NCI-H128 (cell line): Measurements from ENCODE around the gene ZNF219.
A peak's percentile ranks its signal among the peaks of the same experiment; 100 is the strongest.

Experiments used
- DNase-seq: peaks from one replicate; lab custom pipeline; 2025; ENCODE audit not compliant: unreplicated experiment; lab: John Stamatoyannopoulos, UW

Gene ZNF219

DNA sequence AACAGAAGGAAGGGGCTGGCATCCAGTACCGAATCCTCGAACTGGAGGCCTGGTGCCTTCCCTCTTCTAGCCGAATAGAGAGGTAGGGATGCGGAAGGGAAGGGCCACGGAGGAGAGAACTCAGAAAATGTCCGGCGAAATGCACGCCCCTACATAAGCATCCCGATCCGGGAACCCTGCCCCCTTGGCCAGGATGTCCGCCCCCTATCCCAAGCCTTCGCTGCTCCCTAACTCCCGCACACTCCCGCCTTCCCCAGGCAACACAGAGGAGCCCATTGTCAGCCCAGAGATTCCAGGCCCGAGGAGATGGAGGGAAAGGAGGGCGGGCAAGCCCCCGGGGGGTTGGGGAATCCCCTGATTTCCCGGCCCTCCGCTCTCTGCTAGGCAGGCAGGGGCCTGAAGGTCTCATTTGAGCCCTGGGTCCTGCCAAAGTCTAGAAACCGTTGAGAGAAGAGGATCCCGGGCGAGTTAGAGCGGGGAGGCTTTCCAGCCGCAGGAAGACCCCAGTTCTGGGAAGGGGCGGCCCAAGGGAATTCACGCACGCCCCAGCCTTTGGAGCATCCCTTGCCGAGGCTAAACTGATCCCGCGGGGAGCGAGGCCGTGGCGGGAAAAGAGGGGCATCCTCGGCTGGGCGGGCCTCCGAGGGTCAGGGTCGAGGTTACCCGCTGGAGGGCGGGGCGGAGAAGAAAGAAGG, 28.9 kb downstream of the ZNF219 start:
- no peak for DNase-seq

DNA sequence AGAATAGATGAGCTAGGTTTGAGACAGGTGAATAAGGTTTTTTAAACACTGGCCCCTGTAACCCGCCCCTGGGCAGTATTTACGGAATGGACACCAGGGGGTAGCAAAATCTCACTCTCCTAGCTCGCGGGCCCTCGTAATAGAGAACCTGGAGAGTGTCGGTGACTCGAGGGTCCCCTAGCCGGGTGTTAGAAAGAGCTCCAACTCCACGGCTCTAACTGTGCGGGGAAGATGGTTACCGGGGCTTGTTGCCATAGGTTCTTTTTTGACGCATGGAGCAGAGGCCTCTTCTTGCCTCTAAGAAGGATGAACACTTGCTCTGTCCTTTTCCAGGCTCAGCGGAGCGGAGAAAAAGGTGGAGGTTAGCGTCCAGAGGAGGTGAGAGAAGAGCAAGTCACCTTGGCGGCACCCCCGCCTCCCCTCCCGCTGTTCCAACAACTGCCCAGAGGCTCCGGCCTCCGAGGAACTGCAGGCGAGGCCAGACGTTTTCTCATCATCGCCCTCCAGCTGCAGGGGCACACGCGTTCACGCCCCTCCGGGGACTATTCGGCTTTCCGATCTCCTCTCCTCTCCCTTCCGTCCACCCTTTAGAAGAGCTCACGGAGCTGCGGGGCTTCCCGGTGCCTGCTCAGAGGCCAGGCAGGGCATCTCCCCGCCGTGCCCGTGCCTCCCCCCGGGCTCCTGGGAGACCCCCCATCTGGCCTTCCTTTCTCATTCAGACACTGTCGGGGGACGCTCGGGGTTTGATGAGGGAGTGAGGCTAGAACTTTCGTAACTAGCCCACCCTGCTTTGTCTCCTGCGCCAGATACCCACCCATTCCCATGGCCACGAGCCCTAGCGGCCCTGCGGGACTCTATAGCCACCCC, 29.7 kb downstream of the ZNF219 start:
- peak; percentile 62 for DNase-seq

DNA sequence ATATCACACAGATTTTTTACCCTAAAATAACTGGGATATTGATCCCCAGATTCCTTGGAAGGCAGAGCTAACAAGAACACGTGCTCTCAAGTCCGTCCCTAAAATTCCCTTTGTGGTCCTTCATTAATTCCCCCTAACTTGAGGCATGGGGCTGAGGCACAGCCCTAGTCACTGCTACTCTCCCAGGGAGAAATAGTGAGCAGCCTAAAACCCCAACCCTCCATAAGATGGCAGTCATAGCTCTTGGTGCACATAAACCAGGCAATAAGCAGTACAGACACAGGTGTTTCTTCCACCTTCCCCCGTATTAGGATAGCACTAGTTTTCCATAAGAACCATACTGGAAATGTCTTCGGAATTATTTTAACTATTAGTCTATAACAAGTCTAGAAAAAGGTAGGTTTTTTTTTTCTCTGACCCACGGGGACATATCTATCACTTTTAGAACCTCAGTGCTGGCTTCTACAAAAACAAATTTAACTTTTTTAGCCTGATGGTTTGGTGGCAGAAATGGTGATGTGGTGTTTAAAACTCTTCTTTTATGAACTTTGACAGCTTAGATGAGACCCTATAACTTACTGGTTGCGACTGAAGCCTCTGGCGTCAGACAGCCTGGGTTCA, 31.5 kb downstream of the ZNF219 start:
- no peak for DNase-seq

DNA sequence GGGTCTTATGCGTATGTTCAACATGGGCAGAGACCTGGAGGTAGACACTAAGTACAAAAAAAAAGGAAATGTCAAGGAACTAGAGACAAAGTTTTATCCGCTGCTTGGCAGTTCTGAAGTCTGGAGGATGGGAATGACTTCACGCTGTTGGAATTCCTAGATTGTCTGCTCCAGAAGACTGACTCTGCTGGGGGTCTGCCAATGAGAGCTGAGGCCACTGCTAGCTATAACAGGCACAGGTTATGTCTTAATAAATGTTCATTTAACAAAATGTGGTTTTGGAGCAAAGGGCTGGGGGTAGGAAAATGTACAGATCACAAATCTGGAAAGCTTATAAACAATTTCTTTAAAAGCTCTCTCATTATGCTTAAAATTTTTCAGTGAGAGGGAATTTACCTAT, 35.0 kb downstream of the ZNF219 start:
- no peak for DNase-seq

DNA sequence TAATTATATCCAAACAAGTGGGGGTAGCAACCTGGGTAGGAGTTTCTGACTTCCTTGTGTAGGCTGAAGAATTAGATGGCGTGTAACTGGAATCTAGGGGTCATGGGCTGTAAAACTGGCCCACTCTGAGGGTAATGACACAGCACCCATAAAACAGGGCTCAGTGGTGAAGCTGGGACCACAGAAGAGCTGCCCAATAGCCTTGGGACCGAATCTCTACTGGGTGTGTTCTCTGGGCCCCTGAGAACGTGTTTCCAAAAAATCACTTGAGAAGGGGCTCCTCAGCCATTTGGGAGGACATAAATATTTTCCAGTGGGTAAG, 37.1 kb downstream of the ZNF219 start:
- DNase-seq = no peak

DNA sequence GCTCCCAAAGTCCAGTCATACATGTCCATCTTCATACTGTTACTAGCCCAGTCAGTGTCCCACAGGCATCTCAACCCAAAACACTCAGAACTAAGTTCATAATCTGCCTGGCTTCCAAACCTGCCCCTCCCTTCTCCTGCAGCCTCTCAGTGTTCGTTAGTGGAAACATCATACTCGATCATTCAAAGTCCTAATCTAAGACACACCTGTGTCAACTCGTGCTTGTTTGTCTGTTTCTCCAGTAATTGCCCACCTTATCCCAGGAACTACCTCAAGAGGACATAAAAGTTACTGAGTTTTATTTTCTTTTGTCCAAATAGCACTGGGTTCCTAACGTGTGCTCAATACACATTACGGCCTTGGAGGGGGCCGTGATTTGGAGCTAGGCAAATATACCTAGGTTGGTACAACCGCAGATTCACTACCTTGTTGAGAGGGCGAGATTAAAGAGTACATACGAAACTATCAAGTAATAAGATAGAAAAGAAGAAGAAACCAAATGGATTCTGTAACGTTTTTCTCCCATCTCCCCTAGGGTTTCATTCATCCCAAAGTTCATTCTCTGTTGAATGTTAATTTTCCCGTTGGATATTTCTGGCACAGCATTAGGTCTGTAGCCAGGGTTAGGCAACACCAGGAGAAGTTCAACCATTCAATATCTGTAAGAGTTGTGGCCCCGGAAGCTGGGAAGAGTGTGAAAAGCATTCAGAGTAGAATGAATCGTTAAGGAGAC, 37.7 kb downstream of the ZNF219 start:
- DNase-seq = no peak

DNA sequence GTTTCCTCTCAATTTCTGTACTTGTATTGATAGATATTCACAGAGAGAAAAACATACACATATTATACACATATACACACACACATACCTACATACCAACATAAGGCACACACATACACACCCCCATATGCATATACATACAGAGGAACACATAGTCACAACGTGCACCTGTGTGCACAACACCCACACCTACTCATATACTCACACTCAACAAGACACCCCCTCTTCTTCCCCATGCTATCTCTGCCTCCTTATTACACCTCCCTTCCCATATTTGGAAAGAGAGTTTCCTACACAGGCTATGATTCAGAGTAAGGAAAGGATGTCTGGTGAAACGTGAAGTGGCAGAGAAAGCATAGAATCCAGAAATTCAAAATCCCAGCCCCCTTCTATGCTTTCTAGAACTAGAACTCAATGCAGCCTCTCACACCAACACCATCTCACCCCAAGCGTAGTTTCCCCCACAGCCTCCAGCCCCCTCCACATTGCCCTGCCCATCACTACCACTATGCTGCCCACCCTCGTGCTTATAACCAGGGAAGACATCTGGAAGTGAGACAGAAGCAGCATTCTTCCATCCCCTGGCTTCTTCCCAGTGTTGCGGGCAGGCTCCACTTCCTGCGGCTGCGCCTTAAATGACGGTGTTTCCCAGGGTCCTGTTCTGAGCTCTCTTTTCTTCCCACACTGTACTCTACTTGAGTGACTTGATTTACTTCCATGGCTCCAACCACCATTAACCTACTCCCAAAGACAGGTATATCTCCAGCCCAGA, 38.4 kb downstream of the ZNF219 start:
- no peak for DNase-seq

DNA sequence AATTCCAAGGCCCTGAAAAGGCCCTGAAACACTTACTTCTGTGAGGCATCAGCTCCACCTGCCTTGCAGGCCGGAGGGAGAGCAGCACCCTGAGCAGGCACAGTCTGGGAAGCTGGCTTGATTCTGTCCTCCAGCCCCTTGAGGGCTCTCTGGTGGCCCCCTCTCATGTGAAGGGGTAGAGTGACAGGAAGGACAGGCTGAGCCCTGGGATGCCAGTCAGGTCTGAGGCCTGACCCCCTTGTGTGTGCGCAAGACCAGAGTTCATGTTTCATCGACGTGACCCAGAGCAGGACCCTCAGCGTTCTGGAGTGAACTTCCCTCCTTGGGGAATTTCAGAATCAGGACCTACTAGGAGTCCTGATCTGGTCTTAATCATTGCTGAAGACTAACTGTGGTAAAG, 39.6 kb downstream of the ZNF219 start:
- DNase-seq = no peak

DNA sequence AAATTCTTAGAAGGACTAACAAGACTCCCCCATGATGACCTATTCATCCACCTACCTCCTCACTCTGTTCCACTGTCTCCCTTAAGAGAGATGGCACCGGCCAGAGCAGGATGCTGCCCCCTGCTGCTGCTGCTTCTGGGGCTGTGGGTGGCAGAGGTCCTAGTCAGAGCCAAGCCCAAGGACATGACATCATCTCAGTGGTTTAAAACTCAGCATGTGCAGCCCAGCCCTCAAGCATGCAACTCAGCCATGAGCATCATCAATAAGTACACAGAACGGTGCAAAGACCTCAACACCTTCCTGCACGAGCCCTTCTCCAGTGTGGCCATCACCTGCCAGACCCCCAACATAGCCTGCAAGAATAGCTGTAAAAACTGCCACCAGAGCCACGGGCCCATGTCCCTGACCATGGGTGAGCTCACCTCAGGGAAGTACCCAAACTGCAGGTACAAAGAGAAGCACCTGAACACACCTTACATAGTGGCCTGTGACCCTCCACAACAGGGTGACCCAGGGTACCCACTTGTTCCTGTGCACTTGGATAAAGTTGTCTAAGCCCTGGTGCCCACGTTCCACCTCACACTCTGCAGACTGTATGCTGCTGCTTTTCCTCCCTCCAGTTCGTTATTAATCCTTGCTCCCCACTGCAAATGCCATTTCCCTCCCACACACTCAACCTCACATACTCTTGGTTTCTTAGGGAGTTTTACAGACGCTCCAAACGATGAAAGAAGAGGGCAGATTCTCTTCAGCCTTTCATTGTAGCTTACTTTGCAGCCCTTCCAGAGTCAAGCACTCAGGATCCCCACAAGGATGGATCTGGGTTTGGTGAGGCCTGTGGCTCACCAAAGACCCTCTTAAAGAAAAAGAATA, 40.4 kb downstream of the ZNF219 start, which contains the start of gene RNASE8:
TSS of gene RNASE8 (plus strand) at position 20 of the 873 bp plus-strand sequence. CDS start at position 91, 71 bp downstream.
- no peak for DNase-seq

DNA sequence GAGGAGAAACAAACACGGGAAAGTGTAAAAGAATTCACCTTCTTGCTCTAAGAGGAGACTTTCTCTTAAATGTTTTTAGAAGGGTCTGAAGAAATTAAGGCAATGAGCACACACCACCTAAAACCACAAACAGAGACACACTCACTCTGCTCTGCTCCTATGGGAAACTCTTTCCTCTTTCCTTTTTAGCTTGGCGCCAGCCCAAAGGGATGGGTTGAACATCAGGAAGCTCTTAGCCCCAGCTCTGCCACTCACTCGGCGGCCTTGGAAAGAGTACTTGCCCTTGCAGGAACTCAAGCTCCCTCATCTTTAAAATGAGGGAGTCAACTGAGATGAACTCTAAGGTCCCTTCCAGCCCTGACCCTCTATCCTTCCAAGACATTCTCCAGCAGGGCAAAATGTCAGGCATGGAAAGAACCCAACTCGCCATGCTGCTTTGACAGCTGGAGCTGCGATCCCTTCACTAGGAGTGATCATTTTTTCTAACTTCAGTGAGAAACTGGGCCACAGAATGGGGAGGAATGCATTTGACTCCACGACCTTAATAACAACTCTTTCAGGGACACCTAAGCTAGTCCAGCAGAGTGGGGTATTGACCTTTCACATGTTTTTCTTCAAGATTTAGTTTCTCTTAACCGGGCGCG, 41.8 kb downstream of the ZNF219 start:
- no peak for DNase-seq

DNA sequence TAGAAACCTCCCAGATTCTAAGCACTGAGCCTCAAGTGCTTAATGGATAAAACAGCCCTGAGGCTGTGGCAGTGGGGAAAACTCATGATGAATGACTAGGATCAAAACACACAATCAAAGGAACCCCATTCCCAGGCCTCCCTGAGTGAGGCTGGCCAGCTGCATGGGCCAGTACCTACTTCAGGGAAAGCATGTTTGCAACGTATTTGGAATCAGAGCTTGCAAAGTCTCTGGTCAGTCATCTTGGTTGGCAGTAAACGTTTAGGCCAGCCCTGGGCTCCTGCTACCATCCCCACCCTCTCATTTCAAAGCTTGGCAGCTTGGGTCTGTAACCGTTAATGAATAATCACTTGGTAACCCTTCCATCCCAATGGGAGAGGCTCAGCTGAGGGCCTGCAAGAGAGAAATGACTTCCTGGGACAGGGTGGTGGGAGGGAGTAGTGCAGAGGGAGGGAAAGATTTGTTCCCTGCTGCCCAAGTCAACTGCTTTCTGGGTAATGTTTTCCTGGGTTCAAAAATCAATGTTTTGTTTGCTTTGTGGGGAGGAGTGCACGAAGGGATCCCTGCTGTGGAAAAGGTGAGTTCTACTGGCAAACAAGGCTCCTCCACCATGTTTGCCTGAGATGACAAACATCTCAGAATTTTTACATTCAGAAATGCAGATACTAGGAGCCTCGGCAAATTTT, 42.9 kb downstream of the ZNF219 start:
- DNase-seq = no peak

DNA sequence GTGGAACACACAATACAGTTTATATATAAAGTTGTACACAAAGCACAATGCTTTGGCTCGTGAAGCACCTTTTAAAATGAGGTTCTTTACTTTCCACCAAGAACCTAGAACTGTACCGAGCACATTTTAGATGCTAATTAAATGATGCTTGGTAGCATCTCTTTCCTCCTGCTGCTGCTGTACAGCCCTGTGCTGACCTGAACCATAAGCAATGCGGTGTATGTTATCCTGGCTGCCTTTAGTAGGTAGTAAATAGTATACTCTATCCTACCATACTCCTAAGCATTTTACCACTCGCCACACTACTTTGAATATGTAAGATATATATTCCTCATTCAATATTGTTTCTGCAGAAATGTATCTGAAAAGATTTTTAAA, 43.7 kb downstream of the ZNF219 start:
- DNase-seq = no peak

DNA sequence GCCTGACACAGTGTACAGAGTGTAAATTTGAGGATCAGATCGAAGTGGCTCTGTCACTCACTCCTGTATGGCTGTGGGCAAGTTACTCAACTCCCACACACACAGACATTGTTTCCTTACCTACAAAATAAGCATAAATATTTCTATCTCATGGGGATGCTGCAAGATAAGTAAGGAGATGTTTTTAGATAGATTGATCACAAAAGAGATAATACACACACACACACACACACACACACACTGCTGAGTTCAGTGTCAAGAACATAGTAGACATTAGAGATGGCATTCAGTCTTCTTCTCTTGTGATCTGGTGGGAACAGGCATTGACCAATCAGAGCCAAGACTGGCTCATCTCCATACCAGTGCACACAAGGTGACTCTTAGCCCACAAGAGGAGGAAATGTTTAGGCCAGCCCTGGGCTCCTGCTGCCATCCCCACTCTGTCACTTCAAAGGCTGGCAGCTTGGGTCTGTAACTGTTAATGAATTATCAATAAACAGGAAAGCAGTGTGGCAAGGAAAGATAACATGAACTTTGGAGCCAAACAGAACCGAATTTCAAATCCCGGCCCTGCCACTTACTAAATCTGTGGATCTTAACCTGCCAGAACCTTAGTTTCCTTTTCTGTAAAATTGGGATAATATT, 44.2 kb downstream of the ZNF219 start:
- DNase-seq = no peak

DNA sequence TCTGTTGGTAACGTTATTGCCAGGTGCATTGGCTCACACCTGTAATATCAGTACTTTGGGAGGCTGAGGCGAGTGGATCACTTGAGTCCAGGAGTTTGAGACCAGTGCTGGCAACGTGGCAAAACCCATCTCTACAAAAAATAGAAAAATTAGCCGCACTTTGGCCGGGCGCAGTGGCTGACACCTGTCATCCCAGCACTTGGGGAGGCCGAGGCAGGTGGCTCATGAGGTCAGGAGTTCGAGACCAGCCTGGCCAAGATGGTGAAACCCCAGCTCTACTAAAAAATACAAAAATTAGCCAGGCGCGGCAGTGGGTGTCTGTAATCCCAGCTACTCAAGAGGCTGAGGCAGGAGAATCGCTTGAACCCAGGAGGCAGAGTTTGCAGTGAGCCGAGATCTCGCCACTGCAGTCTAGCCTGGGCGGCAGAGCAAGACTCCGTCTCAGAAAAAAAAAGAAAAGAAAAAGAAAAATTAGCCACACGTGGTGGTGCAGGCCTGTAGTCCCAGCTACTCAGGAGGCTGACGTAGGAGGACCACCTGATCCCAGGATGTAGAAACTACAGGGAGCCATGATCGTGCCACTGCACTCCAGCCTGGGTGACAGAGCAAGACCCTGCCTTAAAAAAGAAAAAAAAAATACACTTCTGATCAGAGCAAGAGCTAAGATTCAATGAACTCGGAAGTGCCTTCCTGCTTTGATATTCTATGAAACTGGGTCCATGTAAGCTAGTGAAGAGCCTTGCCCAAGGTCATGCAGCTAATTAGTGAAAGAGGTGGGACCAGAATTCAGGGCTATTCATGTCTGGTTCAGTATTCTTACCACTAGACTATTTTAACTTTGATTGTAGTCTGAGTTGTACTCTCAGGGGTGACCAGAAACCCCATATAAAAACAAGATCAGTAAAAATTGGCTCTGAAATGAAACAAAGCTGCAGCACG, 45.0 kb downstream of the ZNF219 start:
- DNase-seq = no peak

DNA sequence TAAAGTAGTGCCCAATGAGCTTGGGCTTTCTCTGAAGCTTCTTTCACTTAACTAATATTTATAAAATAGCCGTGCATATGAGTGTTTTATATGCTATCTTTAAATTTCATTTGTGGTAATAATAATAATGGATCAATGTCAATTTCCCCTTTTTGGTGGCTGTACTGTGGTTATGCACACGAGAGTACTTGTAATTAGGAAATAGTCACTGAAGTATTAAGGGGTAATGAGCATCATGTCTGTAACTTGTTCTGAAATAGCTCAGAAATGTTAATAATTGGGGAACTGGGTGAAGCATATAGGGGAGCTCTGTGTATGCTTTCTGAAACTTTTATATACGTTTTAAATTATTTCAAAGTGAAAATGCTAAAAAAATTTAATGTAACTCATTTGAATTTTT, 47.9 kb downstream of the ZNF219 start:
- no peak for DNase-seq

DNA sequence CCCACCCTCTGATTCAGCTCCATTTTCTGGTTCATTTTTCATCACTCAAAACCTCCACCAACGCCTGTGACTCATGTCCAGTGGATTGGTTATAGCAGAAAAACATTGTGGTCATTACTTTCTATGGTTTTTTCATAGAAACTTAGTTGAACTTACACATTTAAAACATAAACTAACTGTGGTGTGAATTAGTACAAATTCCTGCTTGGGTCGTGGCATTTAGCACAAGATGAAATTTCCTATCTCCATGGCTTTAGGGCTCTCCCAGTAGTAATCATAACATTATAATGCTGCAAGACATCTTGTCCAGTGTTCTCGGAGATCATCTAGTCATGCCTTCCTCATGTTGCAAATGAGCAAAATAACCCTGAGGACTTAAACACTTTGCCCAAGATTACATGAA, 49.2 kb downstream of the ZNF219 start:
- DNase-seq = no peak

DNA sequence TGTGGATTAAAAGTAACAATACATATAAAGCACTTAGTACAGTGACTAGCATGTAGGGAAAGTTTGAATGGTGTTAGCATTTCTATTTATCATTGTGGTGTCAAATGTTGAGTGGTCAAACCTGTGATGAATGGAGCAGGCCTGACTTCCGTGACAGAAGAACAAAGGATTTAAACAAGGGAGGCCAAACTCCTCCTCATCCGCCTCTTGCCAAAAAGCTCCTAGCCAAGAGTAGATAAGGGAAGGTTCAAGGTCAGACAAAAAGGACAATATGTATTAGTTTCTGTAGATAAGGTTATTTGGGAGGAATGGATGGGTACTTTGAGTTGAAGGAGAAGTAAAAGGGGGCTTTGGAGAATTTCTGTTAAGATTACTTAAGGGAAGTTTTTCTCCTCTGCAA, 49.8 kb downstream of the ZNF219 start:
- DNase-seq = no peak
